Measurements from ENCODE around the gene CEP57L1.
A peak's percentile ranks its signal among the peaks of the same experiment; 100 is the strongest.
"Not testable (repeated sequence)": the region's sequence is repeated elsewhere in the genome, so short reads cannot be mapped to it uniquely, and the experiment has no call there.

The CEP57L1 gene

GRCh38 chr6:109075934-109076333, 19.4 kb upstream of the CEP57L1 start:
- DNase-seq, result no peak

- no peak for DNase-seq
Measured at GRCh38 chr6:109076377-109076776, 18.9 kb upstream of the CEP57L1 start.

- DNase-seq, result no peak
Measured at GRCh38 chr6:109079981-109080380, 15.3 kb upstream of the CEP57L1 start.

GRCh38 chr6:109081026-109081425, 14.3 kb upstream of the CEP57L1 start:
- DNase-seq, result no peak

DNA sequence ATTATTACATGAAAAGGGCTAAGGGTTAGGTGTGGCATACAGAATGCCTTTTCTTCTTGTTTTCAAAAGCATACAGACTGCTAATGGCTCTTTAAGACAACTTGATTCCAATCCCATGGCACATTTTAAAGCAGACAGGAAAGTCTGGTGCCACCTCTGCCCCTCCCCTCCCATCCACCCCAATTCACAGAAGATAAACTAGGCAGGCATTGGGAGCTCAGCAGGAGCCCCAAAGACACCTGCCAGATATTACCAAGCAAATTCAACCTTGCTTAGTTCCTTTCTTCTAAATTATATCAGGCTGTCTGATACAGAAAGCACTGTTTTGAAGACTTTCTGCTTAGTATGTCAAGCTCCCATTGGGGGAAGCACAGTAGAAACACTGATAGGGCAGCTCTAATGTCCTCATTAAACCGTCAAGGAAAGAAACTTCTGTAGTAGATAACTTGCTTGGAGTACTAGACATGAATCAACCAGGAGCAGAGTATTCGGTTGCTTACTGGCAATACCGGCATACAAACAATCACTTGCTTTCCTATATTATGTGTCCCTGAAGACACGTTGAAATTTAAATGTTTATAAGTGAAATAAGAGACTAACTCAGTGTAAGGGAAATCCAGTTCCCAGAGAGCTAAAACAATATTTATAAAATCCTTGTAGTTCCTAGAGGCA, 13.7 kb upstream of the CEP57L1 start:
- DNase-seq, result no peak

DNA sequence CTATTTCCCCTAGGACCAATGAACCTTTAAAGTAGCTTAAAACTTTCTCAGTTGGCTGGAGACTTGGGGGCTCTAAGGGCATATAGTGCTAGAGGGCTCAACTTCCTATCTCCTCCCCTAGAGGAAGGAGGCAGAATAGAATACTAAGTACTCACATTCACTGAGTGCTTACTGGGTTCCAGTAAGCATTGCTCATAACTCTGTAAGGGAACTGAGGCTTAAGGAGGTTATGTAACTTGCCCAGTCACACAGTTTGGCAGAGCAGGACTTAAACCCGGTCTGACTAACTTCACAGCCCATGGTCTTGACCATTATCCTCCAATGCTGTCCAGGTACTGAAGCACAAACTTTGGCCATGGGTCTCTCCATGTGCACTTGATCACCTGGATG, 13.1 kb upstream of the CEP57L1 start:
- DNase-seq, result no peak

DNA sequence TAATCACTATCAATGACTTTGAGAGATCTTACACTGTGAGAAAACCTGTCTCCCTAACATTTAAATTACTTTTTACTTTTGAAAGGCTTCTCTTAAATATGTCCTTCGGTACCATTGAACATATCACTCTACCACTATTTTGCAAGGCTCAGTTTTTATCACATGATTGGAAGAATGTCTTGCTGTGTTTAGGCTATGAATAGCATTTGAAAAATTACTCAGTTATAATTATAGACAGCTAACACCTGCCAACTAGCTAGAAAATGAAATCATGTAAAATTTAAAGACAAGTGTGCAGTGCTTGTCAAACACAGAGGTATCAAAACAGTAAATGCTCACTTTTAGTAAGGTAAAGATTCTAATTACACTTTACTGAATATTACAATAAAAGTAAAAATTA, 11.7 kb upstream of the CEP57L1 start:
- DNase-seq, result no peak

GRCh38 chr6:109084146-109084545, 11.2 kb upstream of the CEP57L1 start:
- DNase-seq, result not testable (repeated sequence)

DNA sequence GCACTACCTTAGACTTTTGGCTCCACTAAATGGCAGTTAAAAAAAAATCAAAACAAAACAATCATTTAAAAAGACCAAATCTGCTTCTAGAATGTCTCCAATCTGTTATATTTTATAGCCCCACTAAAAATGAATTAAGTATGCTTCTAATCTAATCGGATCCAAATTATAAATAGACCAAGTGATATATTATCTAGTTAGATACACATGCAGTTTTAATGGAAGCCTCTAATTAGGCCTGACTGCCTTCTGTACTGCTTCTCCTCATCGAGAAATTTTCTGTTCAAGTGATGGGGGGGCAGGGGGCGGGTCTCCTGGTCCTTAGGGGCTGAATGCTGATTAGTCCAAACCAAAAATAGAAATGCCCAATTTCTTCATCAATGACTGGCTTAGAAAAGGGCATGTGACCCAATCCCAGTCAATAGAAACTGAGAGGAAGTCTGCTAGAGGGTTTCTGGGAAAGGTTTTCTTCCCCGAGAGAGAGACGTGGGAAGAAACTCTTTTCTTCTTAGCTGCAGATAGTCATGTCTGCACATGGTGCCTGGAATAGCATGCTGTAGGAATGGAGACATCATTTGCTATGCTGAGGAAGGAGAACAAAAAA, 7.5 kb upstream of the CEP57L1 start:
- no peak for DNase-seq

- DNase-seq, result no peak
Measured at GRCh38 chr6:109088995-109089394, 6.3 kb upstream of the CEP57L1 start.

DNA sequence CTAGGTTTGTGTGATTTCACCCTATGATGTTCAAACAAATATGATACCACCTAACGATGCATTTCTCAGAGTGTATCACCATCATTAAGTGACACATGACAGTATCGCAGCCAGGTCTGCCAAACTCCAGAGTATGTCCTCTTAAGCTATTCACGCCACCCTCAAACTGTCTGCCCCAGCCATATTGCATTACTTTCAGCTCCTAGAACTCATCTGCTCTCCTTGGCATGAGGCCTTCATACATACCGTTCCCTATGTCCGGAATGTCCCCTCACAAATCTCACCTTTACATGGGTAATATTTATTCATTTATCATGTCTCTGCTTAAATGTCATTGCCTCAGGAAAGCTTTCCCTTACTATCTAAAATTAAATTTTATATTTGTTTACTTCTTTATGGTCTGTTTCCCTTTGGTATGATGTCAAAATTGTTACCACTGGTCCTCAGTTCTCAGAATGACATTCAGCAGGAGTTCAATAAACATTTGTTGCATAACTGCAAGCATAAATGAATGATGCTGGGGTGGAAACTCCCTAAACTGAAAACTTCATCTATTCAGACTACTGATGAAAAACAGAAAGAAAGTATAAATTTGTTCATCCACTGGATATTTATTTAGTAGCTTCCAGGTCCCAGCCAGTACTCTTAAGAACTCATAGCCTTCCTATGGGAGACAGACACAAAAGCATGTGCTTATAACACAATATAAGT, 3.8 kb upstream of the CEP57L1 start:
- DNase-seq, result no peak

DNA sequence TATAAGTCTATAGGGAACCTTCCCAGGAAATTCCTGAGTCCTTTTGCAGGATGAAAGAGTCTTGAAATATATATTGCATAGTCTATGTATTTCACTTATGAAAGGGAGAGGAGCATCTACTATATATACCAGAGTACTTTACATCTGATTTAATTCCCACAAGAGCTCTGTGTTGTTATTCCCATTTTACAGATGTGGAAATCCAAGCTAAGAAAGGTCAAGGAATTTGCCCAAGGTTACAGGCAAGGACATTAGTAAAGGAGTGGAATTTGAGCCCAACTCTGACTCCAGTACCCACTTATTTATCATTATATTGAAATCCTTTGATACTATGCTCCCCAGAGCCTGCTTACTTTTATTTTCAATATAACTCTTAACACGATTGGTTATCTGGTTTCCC, 3.2 kb upstream of the CEP57L1 start:
- no peak for DNase-seq

GRCh38 chr6:109093732-109094415, 1.4 kb upstream of the CEP57L1 start:
- no peak for DNase-seq

GRCh38 chr6:109094416-109095035, 781 bp upstream of the CEP57L1 start, which contains the start of gene SESN1:
SESN1 (minus strand) TSS chr6:109094846; CDS start chr6:109094073, 773 bp downstream.
- DNase-seq, result peak; percentile 90

GRCh38 chr6:109095835-109096084, 453 bp downstream of the CEP57L1 start:
- no peak for DNase-seq

- DNase-seq, result no peak
Measured at GRCh38 chr6:109096208-109096607, 901 bp downstream of the CEP57L1 start.

DNA sequence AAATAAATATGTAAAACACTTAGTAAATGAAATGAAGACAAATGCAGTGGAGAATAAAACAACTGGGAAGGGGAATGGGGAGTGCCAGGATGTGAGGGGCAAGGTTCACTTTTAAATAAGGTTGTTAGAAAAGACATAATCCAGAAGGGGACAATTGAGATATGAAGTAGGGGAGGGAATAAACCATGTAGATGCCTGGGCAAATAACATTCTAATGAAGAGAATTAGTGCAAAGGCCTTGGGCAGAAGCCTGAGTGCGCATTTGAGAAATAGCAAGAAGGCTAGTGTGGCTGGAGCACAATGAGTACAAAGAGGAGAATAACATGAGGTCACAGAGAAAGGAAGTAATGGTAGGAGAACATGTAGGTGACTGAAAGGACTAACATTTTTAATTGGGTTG, 2.4 kb downstream of the CEP57L1 start:
- DNase-seq, result no peak

DNA sequence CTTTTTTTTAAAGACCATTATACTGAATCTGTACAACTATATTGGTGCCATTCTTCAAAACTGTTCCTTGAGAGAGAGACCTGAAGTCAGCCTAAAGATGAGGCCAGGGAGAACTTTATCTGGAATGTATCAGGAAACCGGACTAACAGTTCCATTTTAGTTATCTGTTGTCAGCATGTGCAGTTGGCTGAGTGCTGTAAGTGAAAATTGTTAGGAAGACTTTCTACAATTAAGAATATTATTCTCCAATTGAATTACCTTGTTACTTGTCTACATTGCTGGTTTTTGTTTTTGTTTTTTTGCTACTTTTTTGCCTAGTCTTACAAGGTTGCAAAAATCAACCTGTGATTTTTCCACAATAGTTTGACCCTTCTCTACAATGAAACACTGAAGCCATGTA, 7.5 kb downstream of the CEP57L1 start:
- no peak for DNase-seq

- no peak for DNase-seq
Measured at GRCh38 chr6:109103942-109104341, 8.6 kb downstream of the CEP57L1 start.

- DNase-seq, result no peak
Measured at GRCh38 chr6:109104512-109104911, 9.2 kb downstream of the CEP57L1 start.

GRCh38 chr6:109105681-109106080, 10.4 kb downstream of the CEP57L1 start:
- no peak for DNase-seq

DNA sequence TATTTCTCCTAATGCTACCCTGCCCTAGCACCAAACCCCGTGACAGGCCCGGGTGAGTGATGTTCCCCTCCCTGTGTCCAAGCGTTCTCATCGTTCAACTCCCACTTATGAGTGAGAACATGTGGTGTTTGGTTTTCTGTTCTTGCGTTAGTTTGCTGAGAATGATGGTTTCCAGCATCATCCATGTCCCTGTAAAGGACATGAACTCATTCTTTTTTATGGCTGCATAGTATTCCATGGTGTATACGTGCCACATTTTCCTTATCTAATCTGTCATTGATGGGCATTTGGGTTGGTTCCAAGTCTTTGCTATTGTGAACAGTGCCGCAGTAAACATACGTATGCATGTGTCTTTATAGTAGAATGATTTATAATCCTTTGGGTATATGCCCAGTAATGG, 14.4 kb downstream of the CEP57L1 start:
- not testable (repeated sequence) for DNase-seq

GRCh38 chr6:109112663-109113062, 17.4 kb downstream of the CEP57L1 start:
- DNase-seq, result not testable (repeated sequence)
